HCT116 (cell line): ENCODE measurements around the gene ARHGEF38. TPM values are rescaled to one million over a fixed set of nuclear protein-coding genes. Genes with fewer than 3 reads are reported as not detected.

Experiments used
- ATAC-seq: fragments of 200-7000 bp; cut with Tn5 transposase; 2 replicates; pipeline ENCODE4 v1.9.1; 2020; ENCODE audit warnings: mild to moderate bottlenecking, moderate library complexity
- BruUV-seq: library from RNA; stranded (reverse); fragments of 400-500 nt; replicated peaks from 2 replicates; lab custom pipeline; 2021; lab: Mats Ljungman, UMichigan
- CTCF ChIA-PET: fragments of 300-600 bp; sonication (Branson Sonifier 250); formaldehyde crosslinking; loops from one replicate; lab custom pipeline; 2021; ENCODE audit warnings: antibody characterized with exemption; lab: Charles Lee
- POLR2A ChIA-PET: fragments of 300-600, 350-600 bp; sonication (Branson Sonifier 250); formaldehyde crosslinking; loops from one replicate; lab custom pipeline; 2021; ENCODE audit warnings: antibody characterized with exemption; lab: Charles Lee
- RAD21 ChIA-PET, 2 experiments: fragments of 300-600 bp; sonication (Branson Sonifier 250); formaldehyde crosslinking; loops; one replicate each; lab custom pipeline; 2023; ENCODE audit warnings: low total read pairs in 2 of 2; ENCODE audit not compliant: uncharacterized antibody in 2 of 2, unreplicated experiment in 2 of 2, low non-redundant PET in 1 of 2; lab: Charles Lee
- DNase-seq: peaks from one replicate; pipeline ENCODE4 v3.0.0-alpha.2; 2010; ENCODE audit warnings: low read depth, low spot score
- H2AFZ ChIP-seq: fragments of 200-600 bp; shearing (Covaris generic), sonication (generic); 2 replicates; pipeline ENCODE4 v1.6.1; 2017; ENCODE audit warnings: low read depth, mixed run types, mixed read lengths, antibody characterized with exemption, low read length; ENCODE audit not compliant: poor library complexity, severe bottlenecking
- H3K27ac ChIP-seq: 2 replicates; pipeline ENCODE4 v1.5.1; 2012; ENCODE audit warnings: low read depth, low read length
- H3K27me3 ChIP-seq: fragments of 200-600 bp; sonication (generic); 2 replicates; pipeline ENCODE4 v1.6.1; 2016; ENCODE audit warnings: mixed run types, low read length, mixed read lengths; ENCODE audit not compliant: insufficient read depth
- H3K36me3 ChIP-seq, 2 experiments: fragments of 200-500 bp in 1 of 2; fragments of 200-600 bp in 1 of 2; sonication (Bioruptor generic) in 1 of 2; sonication (generic) in 1 of 2; 2 replicates each; pipeline versions ENCODE4 v1.5.1 to v1.6.1; 2014 to 2016; ENCODE audit warnings: low read length in 2 of 2, inconsistent platforms in 1 of 2, mixed read lengths in 1 of 2, mixed run types in 1 of 2; ENCODE audit not compliant: insufficient read depth in 2 of 2, control insufficient read depth in 1 of 2
- H3K4me1 ChIP-seq, 2 experiments: fragments of 200-600 bp in 1 of 2; sonication (generic) in 1 of 2; 2 replicates each; pipeline versions ENCODE4 v1.5.1 to v1.6.1; 2012 to 2017; ENCODE audit warnings: low read length in 2 of 2, inconsistent platforms in 1 of 2, mild to moderate bottlenecking in 1 of 2, mixed read lengths in 1 of 2, mixed run types in 1 of 2, moderate library complexity in 1 of 2; ENCODE audit not compliant: insufficient read depth in 2 of 2, control insufficient read depth in 1 of 2
- H3K4me2 ChIP-seq: fragments of 200-600 bp; sonication (generic); 2 replicates; pipeline ENCODE4 v1.6.1; 2017; ENCODE audit warnings: mixed run types, low read length, mixed read lengths
- H3K4me3 ChIP-seq, 2 experiments: fragments of 200-600 bp in 1 of 2; sonication (generic) in 1 of 2; replicated peaks in 1 of 2; 2 replicates each; pipeline ENCODE4 v1.5.1; 2011 to 2016; ENCODE audit warnings: low read length in 2 of 2, control low read depth in 1 of 2, low read depth in 1 of 2, mild to moderate bottlenecking in 1 of 2, mixed read lengths in 1 of 2, mixed run types in 1 of 2
- H3K79me2 ChIP-seq: fragments of 200-600 bp; sonication (generic); 2 replicates; pipeline ENCODE4 v1.6.1; 2017; ENCODE audit warnings: mild to moderate bottlenecking, mixed run types, low read length, moderate library complexity, mixed read lengths; ENCODE audit not compliant: insufficient read depth
- H3K9ac ChIP-seq: fragments of 200-600 bp; sonication (generic); 2 replicates; pipeline ENCODE4 v1.6.1; 2016; ENCODE audit warnings: low read length, mixed read lengths
- H3K9me2 ChIP-seq: fragments of 200-600 bp; sonication (generic), shearing (Covaris generic); 2 replicates; pipeline ENCODE4 v1.6.1; 2017; ENCODE audit warnings: mixed run types, mild to moderate bottlenecking, moderate library complexity; ENCODE audit not compliant: insufficient read depth
- H3K9me3 ChIP-seq, 2 experiments: fragments of 200-500 bp in 1 of 2; fragments of 200-600 bp in 1 of 2; sonication (Bioruptor generic) in 1 of 2; sonication (generic) in 1 of 2; 2 replicates each; pipeline ENCODE4 v1.6.1; 2014 to 2017; ENCODE audit warnings: low read length in 2 of 2, mixed read lengths in 2 of 2, inconsistent platforms in 1 of 2, low read depth in 1 of 2, mild to moderate bottlenecking in 1 of 2, mixed run types in 1 of 2, moderate library complexity in 1 of 2; ENCODE audit not compliant: control insufficient read depth in 1 of 2, insufficient read depth in 1 of 2
- H4K20me1 ChIP-seq: fragments of 200-600 bp; sonication (generic), shearing (Covaris generic); 2 replicates; pipeline ENCODE4 v1.6.1; 2017; ENCODE audit warnings: mixed run types, mild to moderate bottlenecking, moderate library complexity; ENCODE audit not compliant: insufficient read depth
- ATF3 ChIP-seq: IDR thresholded peaks from 2 replicates; pipeline ENCODE4 v1.6.1; 2012
- CTCF ChIP-seq, 3 experiments: fragments of 200-600 bp in 1 of 3; sonication (generic) in 1 of 3; IDR thresholded peaks in 2 of 3; conservative IDR thresholded peaks in 1 of 3; 2 replicates each; pipeline ENCODE4 v1.5.1; 2012 to 2017; ENCODE audit warnings: low read depth in 2 of 3, low read length in 2 of 3, antibody characterized with exemption in 1 of 3, borderline replicate concordance in 1 of 3, control low read depth in 1 of 3, mild to moderate bottlenecking in 1 of 3, mixed read lengths in 1 of 3, mixed run types in 1 of 3, moderate library complexity in 1 of 3; ENCODE audit not compliant: insufficient read depth in 1 of 3
- EGR1 ChIP-seq: IDR thresholded peaks from 2 replicates; pipeline ENCODE4 v1.6.1; 2012; ENCODE audit warnings: low read depth
- EZH2 ChIP-seq: fragments of 200-600 bp; sonication (generic); IDR thresholded peaks from 2 replicates; pipeline ENCODE4 v1.6.1; 2017; ENCODE audit warnings: antibody characterized with exemption, mixed run types
- EZH2phosphoT487 ChIP-seq: fragments of 200-600 bp; IDR thresholded peaks from 2 replicates; pipeline ENCODE4 v1.6.1; 2018; ENCODE audit warnings: antibody characterized with exemption, borderline replicate concordance
- FOSL1 ChIP-seq: IDR thresholded peaks from 2 replicates; pipeline ENCODE4 v1.6.1; 2012; ENCODE audit warnings: low read depth
- POLR2A ChIP-seq: IDR thresholded peaks from 2 replicates; pipeline ENCODE4 v1.7.0; 2011; ENCODE audit warnings: borderline replicate concordance; ENCODE audit not compliant: insufficient read depth, insufficient read length; ENCODE audit errors: extremely low read depth
- POLR2AphosphoS5 ChIP-seq: IDR thresholded peaks from 2 replicates; pipeline ENCODE4 v1.6.1; 2011; ENCODE audit warnings: mild to moderate bottlenecking, low read depth, low read length, moderate library complexity
- REST ChIP-seq: IDR thresholded peaks from 2 replicates; pipeline ENCODE4 v1.6.1; 2012; ENCODE audit warnings: low read depth
- SIN3A ChIP-seq: IDR thresholded peaks from 2 replicates; pipeline ENCODE4 v1.6.1; 2012; ENCODE audit warnings: low read depth
- YY1 ChIP-seq: IDR thresholded peaks from 2 replicates; pipeline ENCODE4 v1.6.1; 2011; ENCODE audit warnings: low read length, low read depth, moderate library complexity, mild to moderate bottlenecking; ENCODE audit not compliant: insufficient replicate concordance; ENCODE audit errors: extremely low read depth
- intact Hi-C: fragments of 100-400 bp; cut with micrococcal nuclease; formaldehyde crosslinking; loops from 2 replicates; pipeline ENCODE4 v1.10.0; 2022
- total RNA-seq: library from RNA; stranded (reverse); gene quantifications from one replicate; pipeline ENCODE4 v1.2.1, GENCODE V29; 2021; ENCODE audit not compliant: unreplicated experiment

ARHGEF38 gene
- total RNA-seq, 1 experiment from 2014 or later, result not detected

- no peaks in the 10 kb centered on the region for H4K20me1 ChIP-seq
- H3K79me2 ChIP-seq, result no peaks in the 10 kb centered on the region
- H3K9ac ChIP-seq, result no peak overlapping the region
- ATAC-seq, result no peak
- no peak for TF ChIP-seq ATF3
- TF ChIP-seq SIN3A, result no peak
- no peak for TF ChIP-seq POLR2AphosphoS5
- no peak for TF ChIP-seq EGR1
- TF ChIP-seq EZH2phosphoT487, result no peak
- TF ChIP-seq YY1, result no peak
- TF ChIP-seq REST, result no peak
- TF ChIP-seq CTCF (IDR thresholded peaks at IDR 0.05 in 2 of 3, conservative IDR thresholded peaks at IDR 0.05 in 1 of 3; ENCODE audit: borderline replicate concordance in 1 of 3, insufficient read depth in 1 of 3, low read depth in 2 of 3, low read length in 2 of 3), result no peak
- no peak for TF ChIP-seq EZH2
- TF ChIP-seq POLR2A, result no peak
- no peak for TF ChIP-seq FOSL1
- H3K27ac ChIP-seq, result no peak overlapping the region
- no peaks in the 10 kb centered on the region for H3K9me3 ChIP-seq
- BruUV-seq, result no TSS peak
- H3K36me3 ChIP-seq, result no peaks in the 10 kb centered on the region
- ChIA-PET RAD21 (no interaction called here), CTCF (no interaction called here), POLR2A (no interaction called here)
- H3K4me2 ChIP-seq, result no peak overlapping the region
- intact Hi-C loops, result no loop called here
- no peaks in the 10 kb centered on the region for H3K9me2 ChIP-seq
- DNase-seq, result no peak
- peak overlapping the region; percentile 48 for H2AFZ ChIP-seq
- H3K4me1 ChIP-seq, result no peaks in the 10 kb centered on the region
- no peak overlapping the region for H3K4me3 ChIP-seq
- H3K27me3 ChIP-seq, result no peaks in the 10 kb centered on the region
These were observed 41.9 kb downstream of the ARHGEF38 start for GRCh38 chr4:105594099-105595010.
